Panc1 (cell line): ENCODE data around the gene KIF26B. TPM values are rescaled to one million over a fixed set of nuclear protein-coding genes. Genes with fewer than 3 reads are reported as not detected.

Experiments
- ATAC-seq: fragments of 200-7000 bp; cut with Tn5 transposase; 2 replicates; pipeline ENCODE4 v1.9.1; 2020; ENCODE audit warnings: mild to moderate bottlenecking, moderate library complexity
- BruUV-seq: library from RNA; stranded (reverse); fragments of 400-500 nt; replicated peaks from 2 replicates; lab custom pipeline; 2021; lab: Mats Ljungman, UMichigan
- CTCF ChIA-PET: fragments of 300-600 bp; sonication (Branson Sonifier 250); formaldehyde crosslinking; loops from one replicate; lab custom pipeline; 2022; ENCODE audit warnings: antibody characterized with exemption; lab: Charles Lee
- POLR2A ChIA-PET: fragments of 300-600 bp; sonication (Branson Sonifier 250); formaldehyde crosslinking; loops from one replicate; lab custom pipeline; 2022; ENCODE audit warnings: antibody characterized with exemption; lab: Charles Lee
- DNase-seq: peaks from one replicate; pipeline ENCODE4 v3.0.0-alpha.2; 2010; ENCODE audit warnings: low read depth, low spot score
- H3K27ac ChIP-seq: 2 replicates; pipeline ENCODE4 v1.5.1; 2011; ENCODE audit warnings: mild to moderate bottlenecking, low read length, inconsistent platforms
- H3K27me3 ChIP-seq: fragments of 200-500 bp; sonication (Bioruptor generic); 2 replicates; pipeline ENCODE4 v1.6.0; 2014; ENCODE audit warnings: low read length, inconsistent platforms; ENCODE audit not compliant: control insufficient read depth, insufficient read depth
- H3K36me3 ChIP-seq: fragments of 200-500 bp; sonication (Bioruptor generic); 2 replicates; pipeline ENCODE4 v1.5.1; 2014; ENCODE audit warnings: inconsistent platforms, mild to moderate bottlenecking, low read length, moderate library complexity; ENCODE audit not compliant: control insufficient read depth, insufficient read depth
- H3K4me1 ChIP-seq: 2 replicates; pipeline ENCODE4 v1.5.1; 2011; ENCODE audit warnings: inconsistent platforms, mild to moderate bottlenecking, low read length, moderate library complexity; ENCODE audit not compliant: control insufficient read depth, insufficient read depth
- H3K4me3 ChIP-seq, 2 experiments: 2 replicates each; pipeline ENCODE4 v1.5.1; 2011 to 2012; ENCODE audit warnings: low read depth in 2 of 2, low read length in 2 of 2, mild to moderate bottlenecking in 2 of 2, inconsistent platforms in 1 of 2, moderate library complexity in 1 of 2
- H3K9me3 ChIP-seq: fragments of 200-500 bp; sonication (Bioruptor generic); 2 replicates; pipeline ENCODE4 v1.5.1; 2014; ENCODE audit warnings: low read depth, mild to moderate bottlenecking, inconsistent platforms, low read length, moderate library complexity; ENCODE audit not compliant: control insufficient read depth, insufficient read depth
- POLR2AphosphoS5 ChIP-seq: IDR thresholded peaks from 2 replicates; pipeline ENCODE4 v1.6.1; 2012; ENCODE audit warnings: mild to moderate bottlenecking, low read depth, low read length, moderate library complexity
- TCF7L2 ChIP-seq: IDR thresholded peaks from 2 replicates; pipeline ENCODE4 v1.6.1; 2011; ENCODE audit warnings: mild to moderate bottlenecking, low read depth, low read length, inconsistent platforms
- in situ Hi-C: cut with HindIII; loops from 2 replicates; pipeline ENCODE4 v1.10.0; 2016; ENCODE audit warnings: low sequenced_read_pairs, low pct_unique_long_range_greater_than_20kb
- intact Hi-C: fragments of 100-400 bp; cut with micrococcal nuclease; formaldehyde crosslinking; loops from one replicate; pipeline ENCODE4 v1.10.0; 2022; ENCODE audit not compliant: unreplicated experiment
- total RNA-seq: library from RNA; stranded (reverse); gene quantifications from one replicate; pipeline ENCODE4 v1.2.1, GENCODE V29; 2021; ENCODE audit not compliant: unreplicated experiment
- TF ChIP-seq, protein P1 (sequence below), 2 experiments: IDR thresholded peaks; 2 replicates each; pipeline ENCODE4 v1.6.1; 2011 to 2012; ENCODE audit warnings: low read depth in 2 of 2, control low read depth in 1 of 2, low read length in 1 of 2, mild to moderate bottlenecking in 1 of 2, moderate library complexity in 1 of 2; ENCODE audit not compliant: insufficient read depth in 1 of 2

The KIF26B gene
- total RNA-seq, 1 experiment from 2014 or later = 0.33 TPM

- no peak for ATAC-seq
- no peaks in the 10 kb centered on the region for H3K4me1 ChIP-seq
- BruUV-seq = no TSS peak
- DNase-seq = no peak
- in situ Hi-C loops = no loop called here
- intact Hi-C loops = no loop called here
- ChIA-PET POLR2A (no interaction called here), CTCF (no interaction called here)
- TF ChIP-seq, protein P1, sequence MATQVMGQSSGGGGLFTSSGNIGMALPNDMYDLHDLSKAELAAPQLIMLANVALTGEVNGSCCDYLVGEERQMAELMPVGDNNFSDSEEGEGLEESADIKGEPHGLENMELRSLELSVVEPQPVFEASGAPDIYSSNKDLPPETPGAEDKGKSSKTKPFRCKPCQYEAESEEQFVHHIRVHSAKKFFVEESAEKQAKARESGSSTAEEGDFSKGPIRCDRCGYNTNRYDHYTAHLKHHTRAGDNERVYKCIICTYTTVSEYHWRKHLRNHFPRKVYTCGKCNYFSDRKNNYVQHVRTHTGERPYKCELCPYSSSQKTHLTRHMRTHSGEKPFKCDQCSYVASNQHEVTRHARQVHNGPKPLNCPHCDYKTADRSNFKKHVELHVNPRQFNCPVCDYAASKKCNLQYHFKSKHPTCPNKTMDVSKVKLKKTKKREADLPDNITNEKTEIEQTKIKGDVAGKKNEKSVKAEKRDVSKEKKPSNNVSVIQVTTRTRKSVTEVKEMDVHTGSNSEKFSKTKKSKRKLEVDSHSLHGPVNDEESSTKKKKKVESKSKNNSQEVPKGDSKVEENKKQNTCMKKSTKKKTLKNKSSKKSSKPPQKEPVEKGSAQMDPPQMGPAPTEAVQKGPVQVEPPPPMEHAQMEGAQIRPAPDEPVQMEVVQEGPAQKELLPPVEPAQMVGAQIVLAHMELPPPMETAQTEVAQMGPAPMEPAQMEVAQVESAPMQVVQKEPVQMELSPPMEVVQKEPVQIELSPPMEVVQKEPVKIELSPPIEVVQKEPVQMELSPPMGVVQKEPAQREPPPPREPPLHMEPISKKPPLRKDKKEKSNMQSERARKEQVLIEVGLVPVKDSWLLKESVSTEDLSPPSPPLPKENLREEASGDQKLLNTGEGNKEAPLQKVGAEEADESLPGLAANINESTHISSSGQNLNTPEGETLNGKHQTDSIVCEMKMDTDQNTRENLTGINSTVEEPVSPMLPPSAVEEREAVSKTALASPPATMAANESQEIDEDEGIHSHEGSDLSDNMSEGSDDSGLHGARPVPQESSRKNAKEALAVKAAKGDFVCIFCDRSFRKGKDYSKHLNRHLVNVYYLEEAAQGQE (IDR thresholded peaks at IDR 0.05; ENCODE audit: insufficient read depth in 1 of 2, low read depth in 2 of 2, low read length in 1 of 2) = no peak
- no peak for TF ChIP-seq POLR2AphosphoS5
- H3K27ac ChIP-seq = no peak overlapping the region
- H3K27me3 ChIP-seq = no peaks in the 10 kb centered on the region; the same call in 1 of the 2 replicates
- no peak overlapping the region for H3K4me3 ChIP-seq
- no peaks in the 10 kb centered on the region for H3K9me3 ChIP-seq
- no peaks in the 10 kb centered on the region for H3K36me3 ChIP-seq
Measured at GRCh38 chr1:245598524-245599305, 443.9 kb downstream of the KIF26B start.

DNA sequence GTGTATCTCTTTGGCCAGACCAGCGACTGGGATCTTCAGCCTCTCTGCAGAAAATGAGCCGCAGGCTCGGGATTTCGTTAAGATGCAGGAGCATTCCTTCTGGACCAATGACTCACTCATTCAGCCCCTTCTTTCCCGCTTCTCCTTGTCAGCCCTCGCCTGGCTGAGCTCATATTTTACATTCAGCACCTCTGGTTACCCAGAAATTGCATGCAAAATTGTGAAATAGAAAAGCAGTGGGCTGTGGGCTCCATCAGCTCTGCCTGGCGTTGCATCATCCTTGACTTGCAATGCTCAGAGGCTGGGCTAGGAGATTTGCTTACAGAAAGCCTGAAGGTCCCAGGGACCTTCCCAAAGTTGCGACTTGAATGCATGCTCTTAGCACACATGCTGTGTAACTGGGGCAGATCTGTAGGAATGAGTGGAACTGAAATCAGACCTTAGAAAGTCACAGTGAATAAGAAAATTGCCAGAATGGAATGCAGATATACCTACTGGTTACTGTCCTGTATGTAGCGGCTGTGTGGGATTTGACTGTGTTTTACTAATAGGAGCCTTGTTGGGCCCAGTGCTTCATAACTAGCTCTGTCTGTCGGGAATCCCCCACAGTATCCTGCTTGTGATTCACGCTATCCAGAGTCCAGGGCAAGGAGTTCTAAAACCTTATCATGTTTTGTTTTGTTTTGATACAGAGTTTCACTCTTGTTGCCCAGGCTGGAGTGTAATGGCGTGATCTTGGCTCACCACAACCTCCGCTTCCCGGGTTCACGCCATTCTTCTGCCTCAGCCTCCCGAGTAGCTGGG lies 444.8 kb downstream of the KIF26B start:
- Histone ChIP-seq H3K9me3 (no peaks in the 10 kb centered on the region), H3K4me3 (no peak overlapping the region), H3K4me1 (no peaks in the 10 kb centered on the region), H3K27ac (no peak overlapping the region), H3K36me3 (no peaks in the 10 kb centered on the region), H3K27me3 (no peaks in the 10 kb centered on the region; the same call in 1 of the 2 replicates)
- BruUV-seq = no TSS peak
- ChIA-PET CTCF (no interaction called here), POLR2A (no interaction called here)
- intact Hi-C loops = loop anchor here (10.0 kb wide), 1 partner anchor 55 kb away; no protein-coding TSS in a partner anchor
- no peak for DNase-seq
- TF ChIP-seq TCF7L2 (no peak), POLR2AphosphoS5 (no peak)
- TF ChIP-seq, protein P1 (IDR thresholded peaks at IDR 0.05; ENCODE audit: insufficient read depth in 1 of 2, low read depth in 2 of 2, low read length in 1 of 2) = no peak
- in situ Hi-C loops = no loop called here
- ATAC-seq = no peak
